ENCODE data around the gene CAPN10. TPM values are rescaled to one million over a fixed set of nuclear protein-coding genes. Genes with fewer than 3 reads are reported as not detected.

The CAPN10 gene
- 19.0 and 22.3 TPM in 2 replicates for total RNA-seq

GRCh38 chr2:240586198-240586918, at the start of gene CAPN10:
Gene CAPN10, plus strand, starts transcription at chr2:240586734. Its CDS starts 178 bp downstream, at chr2:240586912.

GRCh38 chr2:240557808-240558207, 28.7 kb upstream of the CAPN10 start, which contains the start of gene ANKMY1:
Gene ANKMY1, minus strand, starts transcription at chr2:240557988. Its CDS starts 653 bp downstream, at chr2:240557335.

GRCh38 chr2:240560084-240560479, 26.5 kb upstream of the CAPN10 start, which contains the start of gene DUSP28:
Gene DUSP28, plus strand, starts transcription at chr2:240560357. Its CDS starts 328 bp downstream, at chr2:240560685.

GRCh38 chr2:240567872-240568677, 18.5 kb upstream of the CAPN10 start, which contains the start of gene RNPEPL1:
Gene RNPEPL1, plus strand, starts transcription at chr2:240568484. Its CDS starts 103 bp downstream, at chr2:240568587.

GRCh38 chr2:240624950-240625621, 38.6 kb downstream of the CAPN10 start, which contains the start of gene GPR35:
Gene GPR35, plus strand, starts transcription at chr2:240625480. Its CDS starts 4,473 bp downstream, at chr2:240629953.

Other genes with a start within 250 kb of the CAPN10 start
- 71.6 and 107 TPM in 2 replicates for gene GPC1, start 151.1 kb upstream of the CAPN10 start, total RNA-seq
- gene ANKMY1, start 28.7 kb upstream of the CAPN10 start, total RNA-seq = 5.0 and 5.5 TPM in 2 replicates
- gene DUSP28, start 26.4 kb upstream of the CAPN10 start, total RNA-seq = 3.4 and 3.5 TPM in 2 replicates
- 11.1 and 17.8 TPM in 2 replicates for gene RNPEPL1, start 18.2 kb upstream of the CAPN10 start, total RNA-seq
- gene GPR35, start 38.7 kb downstream of the CAPN10 start, total RNA-seq = 0.19 and 0.26 TPM in 2 replicates
- gene AQP12B, start 96.2 kb downstream of the CAPN10 start, total RNA-seq = not detected in 2 replicates
- not detected in 2 replicates for gene AQP12A, start 105.1 kb downstream of the CAPN10 start, total RNA-seq
- gene KIF1A, start 233.5 kb downstream of the CAPN10 start, total RNA-seq = not detected in 2 replicates